Type B pancreatic cell (in vitro differentiated cells): ENCODE data around the gene FBLN7. TPM values are rescaled to one million over a fixed set of nuclear protein-coding genes. Genes with fewer than 3 reads are reported as not detected.

Experiments used
- DNase-seq: peaks from one replicate; pipeline ENCODE4 v3.0.0; 2021; ENCODE audit warnings: mixed read lengths; ENCODE audit not compliant: unreplicated experiment; ENCODE audit errors: extremely low spot score
- H3K27ac Mint-ChIP-seq: 2 replicates; pipeline ENCODE4 v1.8.0; 2021; ENCODE audit warnings: mild to moderate bottlenecking, mixed read lengths
- H3K27me3 Mint-ChIP-seq: 2 replicates; pipeline ENCODE4 v1.8.0; 2021; ENCODE audit warnings: mixed read lengths
- H3K36me3 Mint-ChIP-seq: 2 replicates; pipeline ENCODE4 v1.8.0; 2021; ENCODE audit warnings: mixed read lengths
- H3K4me1 Mint-ChIP-seq: one replicate; pipeline ENCODE4 v1.8.0; 2021; ENCODE audit warnings: mixed read lengths; ENCODE audit not compliant: unreplicated experiment
- H3K4me3 Mint-ChIP-seq: 2 replicates; pipeline ENCODE4 v1.8.0; 2021; ENCODE audit warnings: mild to moderate bottlenecking, mixed read lengths
- H3K9me3 Mint-ChIP-seq: 2 replicates; pipeline ENCODE4 v1.8.0; 2021; ENCODE audit warnings: mixed read lengths
- total RNA-seq: library from RNA; stranded (reverse); gene quantifications from 2 replicates; pipeline ENCODE4 v1.2.1, GENCODE V29; 2021; ENCODE audit warnings: low replicate concordance
- TF ChIP-seq, protein P1 (sequence below): fragments of 200-600 bp; sonication (generic); conservative IDR thresholded peaks from 2 replicates; pipeline ENCODE4 v1.5.0; 2021; ENCODE audit warnings: antibody characterized with exemption, mild to moderate bottlenecking

FBLN7 gene
- total RNA-seq, 1 donor from 2014 or later, result 9.5 TPM

DNA sequence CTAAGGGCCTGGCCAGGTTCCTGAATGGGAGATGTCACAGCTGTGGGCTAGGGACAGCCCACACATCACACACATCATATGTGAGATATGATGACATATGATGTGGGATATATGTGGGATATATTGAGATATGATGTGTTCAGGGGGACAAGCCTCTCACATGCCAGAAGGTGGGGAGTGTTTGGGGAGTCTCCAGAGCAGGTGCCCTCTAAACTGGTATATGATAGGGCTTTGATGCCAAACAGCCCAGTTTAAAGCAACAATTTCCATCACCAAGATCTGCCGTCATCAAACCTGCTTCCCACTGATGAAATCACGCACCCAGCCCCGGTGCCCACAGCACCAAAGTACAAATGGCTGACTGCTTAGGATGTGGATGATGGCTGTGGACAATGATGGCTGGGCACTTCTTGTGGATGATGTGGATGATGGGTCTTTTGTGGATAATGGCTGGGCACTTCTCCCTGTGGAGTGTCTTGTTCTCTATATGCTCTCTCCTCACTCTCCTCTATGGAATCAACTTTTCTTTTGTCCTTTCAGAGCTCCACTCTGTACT is 50.9 kb downstream of the FBLN7 start:
- DNase-seq, result no peak
- TF ChIP-seq, protein P1, sequence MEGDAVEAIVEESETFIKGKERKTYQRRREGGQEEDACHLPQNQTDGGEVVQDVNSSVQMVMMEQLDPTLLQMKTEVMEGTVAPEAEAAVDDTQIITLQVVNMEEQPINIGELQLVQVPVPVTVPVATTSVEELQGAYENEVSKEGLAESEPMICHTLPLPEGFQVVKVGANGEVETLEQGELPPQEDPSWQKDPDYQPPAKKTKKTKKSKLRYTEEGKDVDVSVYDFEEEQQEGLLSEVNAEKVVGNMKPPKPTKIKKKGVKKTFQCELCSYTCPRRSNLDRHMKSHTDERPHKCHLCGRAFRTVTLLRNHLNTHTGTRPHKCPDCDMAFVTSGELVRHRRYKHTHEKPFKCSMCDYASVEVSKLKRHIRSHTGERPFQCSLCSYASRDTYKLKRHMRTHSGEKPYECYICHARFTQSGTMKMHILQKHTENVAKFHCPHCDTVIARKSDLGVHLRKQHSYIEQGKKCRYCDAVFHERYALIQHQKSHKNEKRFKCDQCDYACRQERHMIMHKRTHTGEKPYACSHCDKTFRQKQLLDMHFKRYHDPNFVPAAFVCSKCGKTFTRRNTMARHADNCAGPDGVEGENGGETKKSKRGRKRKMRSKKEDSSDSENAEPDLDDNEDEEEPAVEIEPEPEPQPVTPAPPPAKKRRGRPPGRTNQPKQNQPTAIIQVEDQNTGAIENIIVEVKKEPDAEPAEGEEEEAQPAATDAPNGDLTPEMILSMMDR, result no peak
- no peaks in the 10 kb centered on the region for H3K36me3 Mint-ChIP-seq

DNA sequence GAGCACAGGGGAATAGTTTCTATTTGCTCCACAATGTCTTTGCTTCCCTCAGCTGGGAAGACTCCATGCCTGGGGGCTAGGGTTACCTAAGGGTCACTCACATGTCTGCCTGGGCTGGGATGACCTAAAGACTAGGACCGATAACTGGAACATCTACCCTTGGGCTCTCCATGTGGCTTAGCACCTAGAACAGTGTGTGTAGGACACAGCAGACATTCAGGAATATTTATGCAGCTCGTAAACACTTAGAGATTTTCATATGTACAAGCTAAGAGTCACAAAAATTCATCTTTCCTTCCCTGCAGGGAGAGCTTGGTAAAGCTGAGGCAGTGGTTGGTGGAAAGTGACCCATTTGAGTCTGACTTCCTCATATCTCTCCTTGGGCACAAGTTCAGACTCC is 55.8 kb downstream of the FBLN7 start:
- Mint-ChIP-seq H3K9me3 (no peaks in the 10 kb centered on the region), H3K27ac (no peak overlapping the region), H3K36me3 (no peaks in the 10 kb centered on the region), H3K4me1 (peaks cover 9% of the 10 kb centered on the region), H3K4me3 (no peak overlapping the region), H3K27me3 (no peaks in the 10 kb centered on the region)
- TF ChIP-seq, protein P1, result no peak
- no peak for DNase-seq

More for the DNA sequence above, 50.9 kb downstream of the FBLN7 start:
- no peak overlapping the region for H3K4me3 Mint-ChIP-seq
- H3K9me3 Mint-ChIP-seq, result no peaks in the 10 kb centered on the region
- H3K27ac Mint-ChIP-seq, result no peak overlapping the region
- no peaks in the 10 kb centered on the region for H3K27me3 Mint-ChIP-seq
- no peaks in the 10 kb centered on the region for H3K4me1 Mint-ChIP-seq

DNA sequence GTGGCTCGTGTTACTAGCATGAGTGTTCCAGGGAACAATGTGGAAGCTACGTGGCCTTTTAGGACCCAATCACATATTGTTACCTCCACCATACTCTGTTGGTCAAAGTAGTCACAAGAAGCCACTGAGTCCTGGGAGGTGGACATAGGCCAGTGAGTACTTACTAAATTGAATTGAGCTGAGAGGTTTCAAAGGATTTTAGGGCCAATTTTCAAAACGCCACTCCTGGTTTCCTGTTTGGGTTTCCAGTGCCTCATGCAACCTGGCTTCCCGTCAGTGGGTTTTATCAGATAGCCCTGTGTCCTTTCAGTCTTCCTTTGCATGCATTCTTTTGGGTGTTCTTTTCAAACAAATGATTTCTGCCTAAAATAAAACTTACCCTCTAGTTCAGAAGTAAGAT is 56.3 kb downstream of the FBLN7 start:
- no peaks in the 10 kb centered on the region for H3K27me3 Mint-ChIP-seq
- H3K9me3 Mint-ChIP-seq, result no peaks in the 10 kb centered on the region
- no peak for DNase-seq
- no peaks in the 10 kb centered on the region for H3K36me3 Mint-ChIP-seq
- H3K27ac Mint-ChIP-seq, result no peak overlapping the region
- no peak overlapping the region for H3K4me3 Mint-ChIP-seq
- TF ChIP-seq, protein P1, result no peak
- peaks cover 9% of the 10 kb centered on the region for H3K4me1 Mint-ChIP-seq

DNA sequence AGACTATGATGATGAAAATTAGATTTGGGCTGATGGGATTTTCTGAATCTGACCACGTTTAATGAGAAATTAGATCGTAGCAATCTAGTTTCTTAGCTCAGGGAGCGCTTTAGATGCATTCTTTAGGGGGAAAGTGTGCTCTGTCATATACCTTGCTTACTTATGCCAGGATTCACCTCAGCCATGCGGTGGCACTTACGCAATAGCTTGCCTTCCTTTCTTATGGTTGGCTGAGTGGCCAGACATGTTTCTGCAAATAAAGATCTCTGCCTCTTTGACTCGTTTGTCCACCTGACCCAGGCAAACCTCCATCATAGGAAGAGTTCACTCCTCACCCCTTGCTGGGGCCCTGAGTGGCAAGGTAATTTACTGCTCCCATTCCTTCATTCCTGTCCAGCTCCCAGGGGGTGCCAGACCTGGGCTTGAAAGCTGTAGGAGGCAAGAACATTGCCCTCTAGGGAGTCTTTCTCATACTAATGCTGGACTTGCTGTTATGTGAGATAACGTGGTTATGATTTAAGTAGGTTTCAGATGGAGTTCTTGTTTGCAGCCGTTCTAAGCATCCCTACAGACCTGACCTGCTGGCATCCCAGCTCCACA is 57.1 kb downstream of the FBLN7 start:
- H3K9me3 Mint-ChIP-seq, result no peaks in the 10 kb centered on the region
- no peaks in the 10 kb centered on the region for H3K27me3 Mint-ChIP-seq
- peaks cover 9% of the 10 kb centered on the region for H3K4me1 Mint-ChIP-seq
- H3K27ac Mint-ChIP-seq, result no peak overlapping the region
- DNase-seq, result no peak
- H3K4me3 Mint-ChIP-seq, result no peak overlapping the region
- H3K36me3 Mint-ChIP-seq, result no peaks in the 10 kb centered on the region
- TF ChIP-seq, protein P1, result no peak

DNA sequence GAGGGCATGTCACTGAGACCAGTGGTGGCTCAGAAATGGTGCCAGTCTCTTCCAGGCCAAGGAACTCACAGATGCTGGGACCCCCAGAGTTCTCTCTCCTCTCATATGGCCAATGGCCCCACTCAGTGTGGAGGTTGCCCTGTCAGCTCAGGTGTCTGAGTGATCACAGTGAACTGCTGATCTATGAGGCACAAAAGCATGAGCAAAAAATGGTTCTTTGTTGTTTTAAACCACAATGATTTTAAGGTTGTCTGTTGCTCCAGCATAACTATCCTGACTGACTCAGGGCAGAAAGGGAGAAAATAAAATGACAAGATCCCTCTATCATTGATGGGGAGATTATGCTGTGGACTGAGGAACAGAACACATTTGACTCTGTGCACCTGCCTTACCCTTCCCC is 57.8 kb downstream of the FBLN7 start:
- Mint-ChIP-seq H3K9me3 (no peaks in the 10 kb centered on the region), H3K4me1 (peaks cover 9% of the 10 kb centered on the region), H3K27me3 (no peaks in the 10 kb centered on the region), H3K36me3 (no peaks in the 10 kb centered on the region), H3K4me3 (no peak overlapping the region), H3K27ac (no peak overlapping the region)
- TF ChIP-seq, protein P1, result no peak
- DNase-seq, result no peak
